SKM-1 treated with dmso at 0.1 percent for 144 hours (cell line): ENCODE data around the gene FRAS1.
"Not testable (repeated sequence)": the region's sequence is repeated elsewhere in the genome, so short reads cannot be mapped to it uniquely, and the experiment has no call there.

Source experiments
- DNase-seq: peaks from one replicate; lab custom pipeline; 2025; ENCODE audit not compliant: unreplicated experiment; lab: John Stamatoyannopoulos, UW

FRAS1 gene

DNA sequence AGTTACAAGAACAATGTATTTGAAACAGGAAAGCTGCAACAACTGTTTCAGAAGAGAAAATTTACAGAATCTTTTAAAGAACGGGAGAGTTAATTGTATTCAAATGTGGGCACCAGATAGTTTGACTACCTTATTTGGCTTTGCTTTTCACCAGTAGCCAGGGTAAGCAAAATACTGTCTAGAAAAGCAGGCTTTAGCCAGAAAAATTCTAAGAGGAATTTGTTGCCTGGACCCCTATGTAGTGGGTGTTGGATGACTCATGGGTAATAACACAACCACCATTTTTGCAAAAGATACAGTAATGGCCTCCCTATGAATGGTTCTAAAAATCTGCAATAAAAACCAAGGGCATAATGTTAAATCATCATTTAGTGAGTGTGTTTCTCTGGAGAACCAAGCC, 261.0 kb downstream of the FRAS1 start:
- no peak for DNase-seq

DNA sequence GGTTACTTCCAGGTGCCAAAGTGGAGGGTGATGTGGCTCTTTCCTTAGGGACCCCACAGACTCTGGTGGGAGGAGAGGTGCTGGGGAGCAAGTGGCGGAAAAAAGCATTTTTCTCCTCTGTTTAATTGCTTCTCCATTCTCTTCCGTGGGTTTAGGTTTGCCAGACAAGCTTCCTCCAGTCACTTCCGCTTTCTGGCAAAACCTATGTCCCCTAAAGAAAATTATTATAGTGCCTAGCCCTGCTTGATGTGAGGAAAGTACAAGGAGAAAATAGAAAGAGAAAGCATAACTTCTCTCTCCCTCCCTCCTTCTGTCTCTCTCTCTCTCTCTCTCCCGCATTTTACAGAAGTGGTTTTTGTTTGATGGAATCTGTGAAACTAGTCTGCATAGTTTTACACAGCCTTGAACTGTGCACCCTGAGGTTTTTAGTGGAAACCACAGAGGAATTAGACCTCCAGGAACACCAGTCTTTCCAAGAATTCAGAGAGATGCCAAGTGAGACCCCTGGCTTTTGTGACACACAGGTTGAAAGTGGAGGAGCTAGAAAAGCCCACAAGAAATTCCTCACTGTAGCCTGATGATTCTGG, 263.3 kb downstream of the FRAS1 start:
- peak; percentile 80 for DNase-seq

- DNase-seq, result no peak
Measured at GRCh38 chr4:78322032-78322431, 264.9 kb downstream of the FRAS1 start.

DNA sequence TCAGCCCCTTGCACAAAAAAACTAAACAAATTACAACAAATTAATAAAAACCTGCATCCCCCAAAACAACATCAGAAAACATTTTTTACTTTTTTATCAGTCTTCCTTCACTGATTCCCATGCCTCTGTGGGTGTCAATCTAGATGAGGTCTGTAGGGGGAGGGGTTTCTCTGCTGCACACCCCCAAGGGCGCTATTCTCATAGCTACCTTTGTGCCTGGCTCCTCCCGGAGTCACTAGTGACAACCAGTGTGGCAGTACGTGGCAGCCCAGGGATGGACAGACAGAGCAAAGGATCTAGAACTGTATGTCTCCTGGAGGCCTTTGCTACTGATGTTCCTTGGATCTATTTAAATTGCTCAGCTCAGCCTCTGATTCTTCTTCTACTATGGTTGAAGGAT, 266.3 kb downstream of the FRAS1 start:
- no peak for DNase-seq

DNA sequence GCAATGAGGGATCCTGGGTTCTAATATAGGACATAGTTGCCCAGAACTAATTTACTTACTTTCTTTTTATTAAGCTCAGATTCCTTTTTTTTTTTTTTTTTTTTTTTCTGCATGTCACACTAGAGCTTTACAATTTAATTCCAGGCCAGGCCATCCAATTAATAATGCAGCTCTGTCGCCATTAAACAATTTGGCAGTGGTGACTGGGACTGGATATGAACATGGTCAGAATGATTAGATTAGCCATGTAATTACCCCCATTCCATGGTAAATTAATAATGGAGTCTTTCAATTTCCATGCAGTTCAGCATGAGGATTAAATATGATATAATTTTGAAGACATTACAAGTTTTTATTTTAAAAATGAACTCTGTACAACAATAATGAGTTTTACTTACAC, 267.5 kb downstream of the FRAS1 start:
- no peak for DNase-seq

DNA sequence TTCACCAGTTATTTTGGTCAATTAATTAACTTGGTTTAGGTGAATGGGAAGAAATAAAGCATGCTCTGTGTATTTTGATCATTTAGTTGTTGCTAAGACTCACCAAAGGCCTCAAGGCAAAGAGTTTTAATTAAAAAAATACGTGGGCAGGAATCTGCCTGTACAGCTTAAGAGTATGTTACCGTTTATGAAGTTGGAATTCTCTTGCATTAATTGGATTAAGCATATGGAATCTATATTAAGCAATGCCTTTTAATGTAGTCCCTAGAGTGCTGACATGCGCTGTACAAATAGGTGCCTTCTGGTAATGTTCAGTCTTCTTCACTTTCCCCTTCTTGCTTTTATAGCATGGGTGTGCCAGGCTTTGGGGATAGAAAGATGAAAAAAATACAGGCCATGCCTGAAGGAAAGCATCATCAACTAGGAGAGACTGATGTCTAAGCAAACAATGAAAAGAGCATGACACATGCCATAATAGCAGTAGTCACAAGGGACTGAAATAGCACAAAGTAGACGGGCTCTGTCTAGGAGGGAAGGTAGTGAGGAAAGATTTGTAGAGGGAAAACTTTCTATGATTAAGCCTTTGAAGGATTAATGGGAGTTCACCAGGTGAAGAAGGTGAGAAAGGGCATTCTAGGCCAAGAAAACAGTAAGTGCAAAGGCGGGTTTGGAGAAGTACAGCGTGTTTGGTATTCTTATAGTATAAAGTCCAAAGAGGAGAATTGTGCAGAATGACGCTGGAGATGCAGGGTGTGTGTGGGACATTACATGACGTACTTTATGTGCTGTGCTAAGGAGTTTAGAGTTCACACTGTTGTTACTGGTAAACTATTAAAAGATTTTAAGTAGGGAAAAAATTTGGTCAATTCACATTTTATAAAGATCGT, 268.4 kb downstream of the FRAS1 start:
- DNase-seq, result no peak

GRCh38 chr4:78328591-78328990, 271.5 kb downstream of the FRAS1 start:
- not testable (repeated sequence) for DNase-seq

GRCh38 chr4:78331186-78331585, 274.1 kb downstream of the FRAS1 start:
- DNase-seq, result no peak

DNA sequence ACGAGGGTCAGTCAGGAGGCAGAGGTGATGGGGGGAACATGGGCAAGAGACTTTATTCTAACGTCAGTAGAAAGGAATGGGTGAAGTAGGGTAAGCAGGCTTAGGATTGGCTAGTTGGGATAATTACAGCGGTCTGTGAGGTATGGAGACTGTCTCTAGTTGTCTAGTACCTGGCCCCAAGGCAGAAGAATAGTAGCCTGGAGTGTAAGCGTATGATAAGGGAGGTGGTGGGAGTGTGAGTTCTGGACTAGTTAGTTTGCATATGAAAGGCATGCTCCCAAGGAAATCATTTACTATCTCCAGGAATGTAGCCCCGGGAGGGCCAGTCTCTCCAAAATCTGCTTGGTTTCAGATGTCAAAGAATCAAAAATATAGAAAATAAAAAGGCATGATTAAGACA, 274.8 kb downstream of the FRAS1 start:
- no peak for DNase-seq

DNA sequence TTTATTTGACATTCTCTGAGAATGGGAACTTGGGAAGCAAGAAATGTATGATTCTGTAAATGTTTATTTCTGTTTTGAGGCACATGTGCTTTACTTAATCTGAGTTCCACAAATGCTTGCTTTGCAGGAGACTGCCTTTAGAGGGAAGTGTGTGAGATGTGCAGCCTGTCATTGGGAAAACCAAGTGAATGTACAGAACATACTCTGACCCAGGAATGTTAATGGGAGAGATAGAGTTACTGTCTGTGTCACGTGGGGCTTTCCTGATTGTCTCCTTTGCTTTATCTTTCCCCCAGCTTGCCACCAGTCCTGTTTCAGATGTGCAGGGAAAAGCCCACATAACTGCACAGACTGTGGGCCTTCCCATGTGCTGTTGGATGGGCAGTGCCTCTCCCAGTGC, 275.9 kb downstream of the FRAS1 start:
- DNase-seq, result no peak

DNA sequence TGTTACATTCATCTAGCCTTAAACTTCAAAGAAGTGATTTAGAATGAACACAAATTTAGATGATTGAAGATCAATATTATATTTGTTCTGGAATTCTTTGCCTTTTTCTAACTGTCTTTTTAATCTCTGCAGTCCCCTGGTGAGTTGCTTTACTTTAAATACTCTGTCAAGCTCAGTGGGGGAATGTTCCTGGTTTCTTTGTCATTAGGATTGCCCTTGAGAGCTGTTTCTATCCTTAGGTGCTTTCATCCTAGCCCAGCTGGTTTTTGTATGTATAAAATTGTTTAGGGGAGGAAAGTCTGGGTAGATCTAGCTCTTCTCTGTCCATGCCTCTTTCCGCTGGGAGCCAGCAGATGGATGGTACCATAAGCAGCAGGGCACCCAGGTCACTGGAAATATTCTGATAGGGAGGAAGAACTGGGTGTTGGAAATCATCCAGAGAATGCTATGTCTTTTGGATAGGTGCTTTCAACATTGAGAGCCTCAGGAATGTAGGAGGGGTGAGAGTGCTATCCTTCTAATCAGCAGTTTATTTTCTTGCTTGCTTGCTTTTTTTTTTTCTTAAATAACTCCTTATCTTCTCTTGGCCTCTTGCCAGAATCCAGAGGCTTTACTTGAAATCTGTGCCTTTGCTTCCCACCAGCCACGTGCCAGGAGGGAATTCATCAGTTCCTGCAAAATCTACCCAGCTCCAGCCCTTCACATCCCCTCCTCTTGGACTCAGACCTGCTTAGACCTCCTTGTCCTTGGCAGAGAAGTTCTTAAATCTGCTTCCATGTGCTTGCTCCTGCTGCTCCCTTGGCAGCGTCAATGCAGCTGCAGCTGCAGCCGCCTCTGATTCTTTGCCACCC, 279.2 kb downstream of the FRAS1 start:
- no peak for DNase-seq

GRCh38 chr4:78337244-78338020, 280.3 kb downstream of the FRAS1 start:
- DNase-seq, result no peak

GRCh38 chr4:78342125-78342524, 285.0 kb downstream of the FRAS1 start:
- no peak for DNase-seq

DNA sequence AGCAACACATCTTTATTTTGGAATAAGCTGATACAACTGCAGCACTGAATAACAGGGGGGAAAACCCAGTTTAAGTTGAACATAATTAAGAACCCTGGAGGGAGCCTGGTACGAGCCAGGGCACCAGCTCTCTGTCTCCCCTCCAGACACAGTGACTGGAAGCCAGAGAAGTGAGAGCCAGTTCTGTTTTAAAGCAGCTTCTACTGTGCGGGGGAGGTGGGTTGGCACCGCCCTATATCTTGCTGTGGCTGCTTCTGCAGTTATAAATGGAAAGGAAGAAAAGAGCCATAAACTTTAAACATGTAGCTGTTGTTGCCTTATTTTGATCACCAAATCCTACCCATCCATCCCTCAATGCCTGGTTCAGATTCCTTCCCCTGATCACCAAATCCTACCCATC, 286.6 kb downstream of the FRAS1 start:
- DNase-seq, result no peak

DNA sequence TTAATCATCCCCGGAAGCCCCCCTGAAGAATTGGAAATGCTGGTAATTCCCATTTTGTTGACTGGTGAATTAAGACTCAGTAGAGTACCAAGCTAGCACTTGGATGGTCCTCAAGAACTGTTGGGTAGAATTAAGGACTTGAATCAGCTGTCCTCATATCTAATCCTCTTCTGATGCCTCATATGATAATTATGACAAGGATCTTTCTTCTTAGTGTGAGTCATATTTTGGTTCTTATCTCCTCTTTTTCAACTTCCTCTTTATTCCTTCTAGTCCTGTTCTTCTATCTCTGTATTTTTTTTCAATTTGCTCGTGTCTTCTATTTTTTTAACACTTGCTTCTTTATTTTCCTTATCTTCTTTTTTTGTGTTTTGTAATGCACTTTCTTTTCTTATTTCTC, 288.1 kb downstream of the FRAS1 start:
- DNase-seq, result peak; percentile 17

DNA sequence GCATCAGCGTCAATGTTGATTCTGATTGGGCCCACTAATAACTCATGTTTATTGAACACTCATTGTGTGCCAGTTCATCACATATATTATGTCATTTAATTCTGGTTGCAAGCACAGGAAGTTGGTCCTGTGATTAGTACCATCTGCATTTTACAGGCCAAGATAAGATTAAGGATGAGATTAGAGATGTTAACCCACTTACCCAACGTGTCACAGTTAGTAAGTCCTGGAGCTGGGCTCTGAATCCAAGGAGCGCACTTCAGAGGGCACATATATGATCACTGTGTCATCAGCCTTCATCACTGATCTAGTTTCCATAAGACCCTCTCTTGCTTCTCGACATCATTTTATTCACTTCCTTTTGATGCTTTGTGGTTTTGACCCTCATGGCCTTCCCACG, 289.1 kb downstream of the FRAS1 start:
- DNase-seq, result no peak

GRCh38 chr4:78347527-78347926, 290.4 kb downstream of the FRAS1 start:
- DNase-seq, result no peak

- no peak for DNase-seq
Measured at GRCh38 chr4:78353921-78354320, 296.8 kb downstream of the FRAS1 start.

DNA sequence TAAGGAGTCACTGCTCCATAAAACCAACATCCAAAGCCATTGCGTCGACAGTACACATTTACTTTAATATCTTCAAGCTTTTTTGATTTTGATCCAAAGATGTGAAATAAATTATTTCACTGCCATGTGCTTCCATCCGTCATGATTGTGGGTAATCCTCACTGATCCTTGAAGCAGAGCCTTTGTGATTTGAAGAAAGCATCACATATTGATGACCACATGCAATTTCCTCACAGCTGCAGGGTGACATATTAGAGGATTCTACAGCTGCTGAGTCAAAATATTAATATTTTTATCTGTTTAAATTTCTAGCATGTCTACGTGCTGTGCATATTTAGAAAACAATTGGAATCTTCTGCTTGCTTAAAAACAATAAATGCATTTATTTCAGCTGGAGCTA, 297.7 kb downstream of the FRAS1 start:
- no peak for DNase-seq

GRCh38 chr4:78355306-78355705, 298.2 kb downstream of the FRAS1 start:
- DNase-seq, result no peak

DNA sequence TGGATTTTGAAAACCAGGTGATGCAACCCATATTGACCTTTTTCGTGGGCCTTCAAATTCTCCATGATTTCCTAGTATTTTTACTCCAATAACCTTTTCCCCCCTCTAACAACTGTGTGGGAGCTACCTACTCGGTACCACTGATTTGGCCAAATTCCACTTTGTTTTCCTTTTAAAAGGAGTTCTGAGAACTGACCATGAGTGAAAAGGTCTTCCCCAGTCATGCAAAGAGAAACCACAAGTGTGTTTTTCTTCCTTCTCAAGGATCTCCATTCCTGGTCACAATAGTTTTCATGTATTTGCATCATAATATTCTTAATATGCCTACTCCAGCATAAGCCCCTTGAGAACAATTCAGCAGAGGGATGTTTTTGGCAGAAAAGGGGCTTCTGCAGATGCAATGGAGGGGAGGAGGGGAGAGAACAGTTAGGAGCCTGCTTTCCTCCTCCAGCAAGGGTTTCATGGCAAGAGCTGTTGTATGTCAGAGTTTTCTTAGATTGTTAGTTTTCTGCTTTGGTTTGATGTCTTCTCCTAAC, 299.2 kb downstream of the FRAS1 start:
- DNase-seq, result no peak
